ENCODE data around the gene KIAA0825.

KIAA0825 gene

GRCh38 chr5:94312298-94312697, 306.1 kb downstream of the KIAA0825 start:
- no peak for DNase-seq (ENCODE audit: low read depth, low spot score)

GRCh38 chr5:94310833-94311232, 307.6 kb downstream of the KIAA0825 start:
- no peak for DNase-seq (ENCODE audit: low read depth, low spot score)

GRCh38 chr5:94309141-94309540, 309.3 kb downstream of the KIAA0825 start:
- DNase-seq (ENCODE audit: low read depth, low spot score), result no peak

- DNase-seq (ENCODE audit: low read depth, low spot score), result no peak
Observed at GRCh38 chr5:94308442-94308841, 310.0 kb downstream of the KIAA0825 start.

- no peak for DNase-seq (ENCODE audit: low read depth, low spot score)
Observed at GRCh38 chr5:94304146-94304545, 314.3 kb downstream of the KIAA0825 start.

GRCh38 chr5:94288937-94289336, 329.5 kb downstream of the KIAA0825 start:
- DNase-seq (ENCODE audit: low read depth, low spot score), result no peak

- no peak for DNase-seq (ENCODE audit: low read depth, low spot score)
Observed at GRCh38 chr5:94285984-94286383, 332.4 kb downstream of the KIAA0825 start.

- no peak for DNase-seq (ENCODE audit: low read depth, low spot score)
Observed at GRCh38 chr5:94283093-94283492, 335.3 kb downstream of the KIAA0825 start.

GRCh38 chr5:94281236-94281801, 337.1 kb downstream of the KIAA0825 start:
- DNase-seq (ENCODE audit: low read depth, low spot score), result peak; percentile 15

GRCh38 chr5:94276751-94277150, 341.7 kb downstream of the KIAA0825 start:
- DNase-seq (ENCODE audit: low read depth, low spot score), result no peak

GRCh38 chr5:94276048-94276447, 342.4 kb downstream of the KIAA0825 start:
- no peak for DNase-seq (ENCODE audit: low read depth, low spot score)

GRCh38 chr5:94274707-94275106, 343.7 kb downstream of the KIAA0825 start:
- no peak for DNase-seq (ENCODE audit: low read depth, low spot score)

GRCh38 chr5:94268226-94268625, 350.2 kb downstream of the KIAA0825 start:
- no peak for DNase-seq (ENCODE audit: low read depth, low spot score)

GRCh38 chr5:94267350-94267899, 351.0 kb downstream of the KIAA0825 start:
- DNase-seq (ENCODE audit: low read depth, low spot score), result no peak

GRCh38 chr5:94266170-94266569, 352.2 kb downstream of the KIAA0825 start:
- DNase-seq (ENCODE audit: low read depth, low spot score), result no peak

- no peak for DNase-seq (ENCODE audit: low read depth, low spot score)
Observed at GRCh38 chr5:94263068-94263467, 355.3 kb downstream of the KIAA0825 start.

GRCh38 chr5:94260096-94260495, 358.3 kb downstream of the KIAA0825 start:
- DNase-seq (ENCODE audit: low read depth, low spot score), result no peak

GRCh38 chr5:94254214-94254613, 364.2 kb downstream of the KIAA0825 start:
- DNase-seq (ENCODE audit: low read depth, low spot score), result no peak

- no peak for DNase-seq (ENCODE audit: low read depth, low spot score)
Observed at GRCh38 chr5:94250985-94251384, 367.4 kb downstream of the KIAA0825 start.

GRCh38 chr5:94249430-94249829, 369.0 kb downstream of the KIAA0825 start:
- no peak for DNase-seq (ENCODE audit: low read depth, low spot score)

GRCh38 chr5:94248175-94248875, 370.1 kb downstream of the KIAA0825 start:
- no peak for DNase-seq (ENCODE audit: low read depth, low spot score)

GRCh38 chr5:94245608-94246007, 372.8 kb downstream of the KIAA0825 start:
- DNase-seq (ENCODE audit: low read depth, low spot score), result no peak

- DNase-seq (ENCODE audit: low read depth, low spot score), result no peak
Observed at GRCh38 chr5:94244921-94245320, 373.5 kb downstream of the KIAA0825 start.

Data from ELF-1 (cell line).